Uterus (tissue), 4 donors: ENCODE measurements around the gene COL4A1. TPM values are rescaled to one million over a fixed set of nuclear protein-coding genes. Genes with fewer than 3 reads are reported as not detected.

Experiments
- DNase-seq, 2 donors: peaks; one replicate each; pipeline ENCODE4 v3.0.0-alpha.2; 2019 to 2020
- H3K27ac ChIP-seq, 2 donors: fragments of 200-600 bp; sonication (generic); 1 replicate in 1 of 2; 2 replicates in 1 of 2; pipeline ENCODE4 v1.5.1; 2016 to 2018
- H3K27me3 ChIP-seq, 2 donors: fragments of 200-600 bp; sonication (generic); one replicate each; pipeline ENCODE4 v1.5.1; 2018 to 2019; ENCODE audit warnings: control low read depth in 1 of 2
- H3K36me3 ChIP-seq, 2 donors: fragments of 200-600 bp; sonication (generic); one replicate each; pipeline ENCODE4 v1.5.1; 2019; ENCODE audit warnings: control low read depth in 1 of 2
- H3K4me1 ChIP-seq, 2 donors: fragments of 200-600 bp; sonication (generic); one replicate each; pipeline ENCODE4 v1.5.1; 2018 to 2019; ENCODE audit warnings: control low read depth in 1 of 2
- H3K4me3 ChIP-seq, 2 donors: fragments of 200-600 bp; sonication (generic); 1 replicate in 1 of 2; 2 replicates in 1 of 2; pipeline ENCODE4 v1.5.1; 2018 to 2019; ENCODE audit warnings: mild to moderate bottlenecking in 1 of 2
- H3K9me3 ChIP-seq, 2 donors: fragments of 200-600 bp; sonication (generic); one replicate each; pipeline ENCODE4 v1.5.1; 2019; ENCODE audit warnings: control low read depth in 1 of 2
- POLR2A ChIP-seq, 2 donors: fragments of 450-650 bp; IDR thresholded peaks; one replicate each; pipeline ENCODE4 v1.6.1; 2016; ENCODE audit warnings: antibody characterized with exemption in 2 of 2, mild to moderate bottlenecking in 1 of 2, moderate library complexity in 1 of 2
- intact Hi-C: fragments of 100-400 bp; cut with DNase I; formaldehyde crosslinking; loops from one replicate; pipeline ENCODE4 v1.15.1; 2023; ENCODE audit warnings: low total_unique reads
- total RNA-seq, 4 donors: library from RNA; depleted of rRNA in 3 of 4; stranded (reverse); fragments of >200 nt in 3 of 4; gene quantifications; one replicate each; pipeline versions ENCODE4 v1.1.0 to v1.2.4, GENCODE V29; 2014 to 2023
- TF ChIP-seq, protein P1 (sequence below), 4 experiments: fragments of 200-600 bp in 2 of 4; fragments of 450-650 bp in 2 of 4; sonication (generic) in 2 of 4; IDR thresholded peaks; one replicate each; pipeline ENCODE4 v1.5.1; 2016 to 2019; ENCODE audit warnings: antibody characterized with exemption in 4 of 4, mild to moderate bottlenecking in 2 of 4, moderate library complexity in 1 of 4
- donor health status: DM: yes; HTN: yes; CAD: no.

The COL4A1 gene
- total RNA-seq, 4 donors from 2014 or later, result 164 to 737 (median 209) TPM

- no peak for TF ChIP-seq POLR2A (IDR thresholded peaks at IDR 0.05)
- TF ChIP-seq, protein P1, sequence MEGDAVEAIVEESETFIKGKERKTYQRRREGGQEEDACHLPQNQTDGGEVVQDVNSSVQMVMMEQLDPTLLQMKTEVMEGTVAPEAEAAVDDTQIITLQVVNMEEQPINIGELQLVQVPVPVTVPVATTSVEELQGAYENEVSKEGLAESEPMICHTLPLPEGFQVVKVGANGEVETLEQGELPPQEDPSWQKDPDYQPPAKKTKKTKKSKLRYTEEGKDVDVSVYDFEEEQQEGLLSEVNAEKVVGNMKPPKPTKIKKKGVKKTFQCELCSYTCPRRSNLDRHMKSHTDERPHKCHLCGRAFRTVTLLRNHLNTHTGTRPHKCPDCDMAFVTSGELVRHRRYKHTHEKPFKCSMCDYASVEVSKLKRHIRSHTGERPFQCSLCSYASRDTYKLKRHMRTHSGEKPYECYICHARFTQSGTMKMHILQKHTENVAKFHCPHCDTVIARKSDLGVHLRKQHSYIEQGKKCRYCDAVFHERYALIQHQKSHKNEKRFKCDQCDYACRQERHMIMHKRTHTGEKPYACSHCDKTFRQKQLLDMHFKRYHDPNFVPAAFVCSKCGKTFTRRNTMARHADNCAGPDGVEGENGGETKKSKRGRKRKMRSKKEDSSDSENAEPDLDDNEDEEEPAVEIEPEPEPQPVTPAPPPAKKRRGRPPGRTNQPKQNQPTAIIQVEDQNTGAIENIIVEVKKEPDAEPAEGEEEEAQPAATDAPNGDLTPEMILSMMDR (IDR thresholded peaks at IDR 0.05), result no peak
- H3K9me3 ChIP-seq, result no peaks in the 10 kb centered on the region
- no peaks in the 10 kb centered on the region for H3K36me3 ChIP-seq
- no peak for DNase-seq
- peaks cover 20 to 23% of the 10 kb centered on the region in 2 donors for H3K4me1 ChIP-seq
- intact Hi-C loops, result no loop called here
- H3K4me3 ChIP-seq, result no peak overlapping the region
- no peaks in the 10 kb centered on the region for H3K27me3 ChIP-seq
- H3K27ac ChIP-seq, result peak overlapping the region; percentile 22 to 96
These were observed 27.3 kb upstream of the COL4A1 start for GRCh38 chr13:110334256-110334655.

DNA sequence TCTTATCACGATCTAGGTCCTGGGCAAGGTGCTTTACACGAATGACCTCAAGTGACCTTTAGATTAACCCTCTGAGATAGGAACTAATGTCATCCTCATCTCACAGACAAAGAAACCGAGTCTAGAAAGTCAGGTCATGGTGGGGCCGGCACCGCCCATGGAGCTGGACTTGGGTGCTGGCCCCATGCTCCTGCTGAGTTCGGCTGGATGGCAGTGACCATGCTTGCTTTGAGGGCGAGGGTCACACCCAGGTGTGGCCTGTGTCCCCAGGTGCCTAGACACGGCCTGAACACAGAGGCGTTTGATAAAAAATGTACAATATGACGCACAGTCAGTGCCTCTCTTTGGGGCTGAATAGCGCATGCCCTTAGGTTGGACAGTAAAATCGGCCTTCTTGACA, 26.9 kb upstream of the COL4A1 start:
- TF ChIP-seq, protein P1 (IDR thresholded peaks at IDR 0.05), result no peak
- TF ChIP-seq POLR2A (IDR thresholded peaks at IDR 0.05), result no peak
- Histone ChIP-seq H3K36me3 (no peaks in the 10 kb centered on the region), H3K4me1 (peaks cover 18 to 22% of the 10 kb centered on the region in 2 donors), H3K9me3 (no peaks in the 10 kb centered on the region), H3K27ac (peak overlapping the region; percentile 22 to 96), H3K4me3 (no peak overlapping the region), H3K27me3 (no peaks in the 10 kb centered on the region)
- intact Hi-C loops, result no loop called here
- DNase-seq, result no peak

GRCh38 chr13:110332750-110333149, 25.8 kb upstream of the COL4A1 start:
- no peak for TF ChIP-seq POLR2A (IDR thresholded peaks at IDR 0.05)
- TF ChIP-seq, protein P1 (IDR thresholded peaks at IDR 0.05), result no peak
- peak overlapping the region in 1 of 2 donors; percentile 96 for H3K27ac ChIP-seq
- H3K9me3 ChIP-seq, result no peaks in the 10 kb centered on the region
- intact Hi-C loops, result no loop called here
- peaks cover 16 to 18% of the 10 kb centered on the region in 2 donors for H3K4me1 ChIP-seq
- DNase-seq, result no peak
- H3K4me3 ChIP-seq, result no peak overlapping the region
- no peaks in the 10 kb centered on the region for H3K36me3 ChIP-seq
- no peaks in the 10 kb centered on the region for H3K27me3 ChIP-seq

- Histone ChIP-seq H3K27ac (peak overlapping the region; percentile 67 to 84), H3K9me3 (no peaks in the 10 kb centered on the region), H3K4me1 (peaks cover 10 to 12% of the 10 kb centered on the region in 2 donors), H3K4me3 (no peak overlapping the region), H3K27me3 (no peaks in the 10 kb centered on the region), H3K36me3 (no peaks in the 10 kb centered on the region)
- no peak for DNase-seq
- intact Hi-C loops, result no loop called here
- no peak for TF ChIP-seq POLR2A (IDR thresholded peaks at IDR 0.05)
- TF ChIP-seq, protein P1 (IDR thresholded peaks at IDR 0.05), result no peak
These were observed 24.4 kb upstream of the COL4A1 start for GRCh38 chr13:110331362-110331761.

GRCh38 chr13:110330491-110331011, 23.6 kb upstream of the COL4A1 start:
- DNase-seq, result no peak
- TF ChIP-seq POLR2A (IDR thresholded peaks at IDR 0.05), result no peak
- TF ChIP-seq, protein P1 (IDR thresholded peaks at IDR 0.05), result no peak
- H3K36me3 ChIP-seq, result no peaks in the 10 kb centered on the region
- no peak overlapping the region for H3K4me3 ChIP-seq
- H3K27me3 ChIP-seq, result no peaks in the 10 kb centered on the region
- no peaks in the 10 kb centered on the region for H3K9me3 ChIP-seq
- intact Hi-C loops, result no loop called here
- H3K27ac ChIP-seq, result peak overlapping the region; percentile 67 to 84
- H3K4me1 ChIP-seq, result peaks cover 10 to 12% of the 10 kb centered on the region in 2 donors
